Fibroblast of gingiva (primary cell): ENCODE results near the gene ASB8.
A peak's percentile ranks its signal among the peaks of the same experiment; 100 is the strongest.

Experiments used
- DNase-seq: peaks from one replicate; pipeline ENCODE4 v3.0.0-alpha.2; 2011; ENCODE audit warnings: low read depth

The ASB8 gene

GRCh38 chr12:48157018-48157888 lies at the start of gene ASB8:
Gene ASB8, minus strand, starts transcription at chr12:48157515. Its CDS starts 4,019 bp downstream, at chr12:48153496.
- peak; percentile 95 for DNase-seq

GRCh38 chr12:48203192-48203591 lies 45.9 kb upstream of the ASB8 start, which contains the start of gene OR10AD1:
Gene OR10AD1, minus strand, starts transcription at chr12:48203292. Its CDS starts 0 bp downstream, at chr12:48203292.
- no peak for DNase-seq

GRCh38 chr12:48202766-48203165 lies 45.5 kb upstream of the ASB8 start:
- DNase-seq: no peak

GRCh38 chr12:48201516-48201915 lies 44.2 kb upstream of the ASB8 start:
- no peak for DNase-seq

GRCh38 chr12:48201091-48201490 lies 43.8 kb upstream of the ASB8 start:
- DNase-seq: no peak

GRCh38 chr12:48199774-48200221 lies 42.5 kb upstream of the ASB8 start:
- peak; percentile 12 for DNase-seq

- no peak for DNase-seq
These were observed 41.7 kb upstream of the ASB8 start for GRCh38 chr12:48198985-48199384.

GRCh38 chr12:48198672-48198971 lies 41.3 kb upstream of the ASB8 start:
- DNase-seq: peak; percentile 15

GRCh38 chr12:48197971-48198671 lies 40.8 kb upstream of the ASB8 start:
- peak; percentile 94 for DNase-seq

GRCh38 chr12:48197549-48197970 lies 40.2 kb upstream of the ASB8 start:
- DNase-seq: no peak

- DNase-seq: peak; percentile 25
These were observed 37.5 kb upstream of the ASB8 start for GRCh38 chr12:48194799-48195201.

GRCh38 chr12:48193623-48194022 lies 36.3 kb upstream of the ASB8 start:
- DNase-seq: no peak

- DNase-seq: no peak
These were observed 35.5 kb upstream of the ASB8 start for GRCh38 chr12:48192861-48193260.

- DNase-seq: no peak
These were observed 33.8 kb upstream of the ASB8 start for GRCh38 chr12:48191096-48191495.

GRCh38 chr12:48189331-48190125 lies 32.2 kb upstream of the ASB8 start:
- peak; percentile 52 for DNase-seq

GRCh38 chr12:48187916-48188695 lies 30.8 kb upstream of the ASB8 start:
- DNase-seq: no peak

- DNase-seq: no peak
These were observed 28.0 kb upstream of the ASB8 start for GRCh38 chr12:48185181-48185919.

GRCh38 chr12:48184549-48184922 lies 27.2 kb upstream of the ASB8 start:
- DNase-seq: no peak

GRCh38 chr12:48183876-48184548 lies 26.7 kb upstream of the ASB8 start:
- DNase-seq: no peak
